Omental fat pad (tissue), 4 donors: ENCODE data around the gene SMPD3. TPM values are rescaled to one million over a fixed set of nuclear protein-coding genes. Genes with fewer than 3 reads are reported as not detected.

Experiments
- ATAC-seq: fragments of 150-250 bp; one replicate; pipeline ENCODE4 v1.9.1; 2016; ENCODE audit warnings: mild to moderate bottlenecking, moderate library complexity; ENCODE audit not compliant: low FRiP score
- DNase-seq: peaks from one replicate; pipeline ENCODE4 v3.0.0-alpha.2; 2019; ENCODE audit warnings: low spot score
- total RNA-seq, 4 donors: library from RNA; depleted of rRNA; stranded (reverse); fragments of >200 nt; gene quantifications; one replicate each; pipeline ENCODE4 v1.1.0, GENCODE V29; 2016
- TF ChIP-seq, protein P1 (sequence below), 3 donors: fragments of 450-650 bp; IDR thresholded peaks; one replicate each; pipeline ENCODE4 v1.5.1; 2016 to 2017; ENCODE audit warnings: antibody characterized with exemption in 3 of 3, mild to moderate bottlenecking in 3 of 3, moderate library complexity in 2 of 3

SMPD3 gene
- total RNA-seq, 4 donors from 2014 or later, result 0.63 to 44.8 (median 8.1) TPM

DNA sequence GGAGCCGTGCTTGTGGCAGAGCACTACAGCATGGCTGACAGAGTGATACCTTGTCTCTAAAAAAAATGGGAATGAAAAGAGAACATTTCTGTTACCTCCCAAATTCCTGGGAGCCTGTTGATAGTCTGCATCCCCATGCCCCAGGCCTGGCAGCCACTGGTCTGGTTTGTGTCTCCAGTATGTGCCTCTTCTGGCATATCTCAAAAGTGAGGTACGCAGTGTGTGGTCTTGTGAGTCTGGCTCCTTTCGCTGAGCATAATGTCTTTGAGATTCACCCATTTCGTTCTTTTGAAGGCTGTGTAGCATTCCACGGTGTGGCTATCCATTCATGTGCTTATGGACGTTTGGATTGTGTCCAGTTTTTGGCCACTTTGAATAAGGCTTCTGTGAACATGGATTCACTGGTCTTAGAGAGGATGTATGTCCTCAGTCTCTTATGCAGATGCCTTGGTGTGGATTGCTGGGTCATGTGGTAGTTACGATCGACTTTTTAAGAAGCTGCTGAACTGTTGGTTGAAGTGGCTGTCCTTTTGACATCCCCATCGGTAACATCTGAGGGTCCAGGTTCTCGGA, 98.4 kb downstream of the SMPD3 start:
- ATAC-seq (no peak), DNase-seq (no peak)
- TF ChIP-seq, protein P1, sequence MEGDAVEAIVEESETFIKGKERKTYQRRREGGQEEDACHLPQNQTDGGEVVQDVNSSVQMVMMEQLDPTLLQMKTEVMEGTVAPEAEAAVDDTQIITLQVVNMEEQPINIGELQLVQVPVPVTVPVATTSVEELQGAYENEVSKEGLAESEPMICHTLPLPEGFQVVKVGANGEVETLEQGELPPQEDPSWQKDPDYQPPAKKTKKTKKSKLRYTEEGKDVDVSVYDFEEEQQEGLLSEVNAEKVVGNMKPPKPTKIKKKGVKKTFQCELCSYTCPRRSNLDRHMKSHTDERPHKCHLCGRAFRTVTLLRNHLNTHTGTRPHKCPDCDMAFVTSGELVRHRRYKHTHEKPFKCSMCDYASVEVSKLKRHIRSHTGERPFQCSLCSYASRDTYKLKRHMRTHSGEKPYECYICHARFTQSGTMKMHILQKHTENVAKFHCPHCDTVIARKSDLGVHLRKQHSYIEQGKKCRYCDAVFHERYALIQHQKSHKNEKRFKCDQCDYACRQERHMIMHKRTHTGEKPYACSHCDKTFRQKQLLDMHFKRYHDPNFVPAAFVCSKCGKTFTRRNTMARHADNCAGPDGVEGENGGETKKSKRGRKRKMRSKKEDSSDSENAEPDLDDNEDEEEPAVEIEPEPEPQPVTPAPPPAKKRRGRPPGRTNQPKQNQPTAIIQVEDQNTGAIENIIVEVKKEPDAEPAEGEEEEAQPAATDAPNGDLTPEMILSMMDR (IDR thresholded peaks at IDR 0.05), result no peak

DNA sequence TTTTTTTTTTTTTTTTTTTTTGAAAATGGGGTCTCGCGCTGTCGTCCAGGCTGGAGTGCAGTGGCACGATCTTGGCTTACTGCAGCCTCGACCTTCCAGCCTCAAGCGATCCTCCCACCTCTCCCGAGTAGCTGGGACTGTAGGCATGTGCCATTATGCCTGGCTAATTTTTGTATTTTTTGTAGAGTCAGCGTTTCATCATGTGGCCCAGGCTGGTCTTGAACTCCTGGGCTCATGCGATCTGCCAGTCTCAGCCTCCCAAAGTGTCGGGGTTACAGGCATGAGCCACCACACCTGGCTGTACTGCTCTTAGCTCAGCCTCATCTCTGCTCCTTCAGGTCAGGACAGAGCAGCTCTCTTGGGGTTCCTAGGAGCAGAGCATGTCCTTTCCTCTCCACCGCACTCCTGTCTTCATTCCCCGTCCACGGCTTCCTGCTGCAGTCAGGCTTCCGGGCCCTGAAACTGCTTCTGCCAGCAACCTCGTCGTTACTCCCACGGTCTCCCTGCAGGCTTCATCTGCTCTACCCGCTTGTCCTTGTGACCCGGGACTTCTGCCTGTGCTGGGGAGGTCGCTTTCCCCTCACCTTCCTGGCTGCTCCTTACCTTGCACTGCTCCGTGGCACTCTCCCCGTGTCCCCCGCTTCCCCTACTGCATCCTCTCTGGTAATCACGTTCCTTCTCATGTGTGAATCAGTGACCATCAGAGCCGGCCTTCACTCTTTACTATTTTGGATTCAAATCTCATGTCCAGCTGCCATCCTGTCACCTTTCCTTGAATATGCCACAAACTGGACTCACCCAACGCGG, 99.5 kb downstream of the SMPD3 start:
- no peak for ATAC-seq
- TF ChIP-seq, protein P1 (IDR thresholded peaks at IDR 0.05), result no peak
- no peak for DNase-seq

DNA sequence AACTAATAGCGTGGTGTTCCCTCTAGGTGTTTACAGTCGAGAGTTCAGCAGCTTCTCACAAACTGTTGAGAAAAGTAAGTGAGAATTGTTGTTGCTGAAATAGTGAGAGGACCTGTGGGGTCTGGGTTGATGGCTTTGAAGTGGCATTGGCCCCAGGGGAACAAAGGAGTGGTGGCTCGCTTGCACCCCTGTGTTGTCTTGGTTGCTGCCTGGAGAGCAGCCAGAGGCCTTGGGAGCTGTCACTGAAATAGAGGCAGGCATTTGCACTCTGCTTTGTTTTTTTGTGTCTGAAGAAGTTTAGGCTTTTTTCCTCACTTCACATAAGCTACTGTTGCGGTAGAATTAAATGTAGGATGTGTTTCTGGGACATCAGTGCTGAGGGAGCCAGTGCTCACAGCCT, 100.7 kb downstream of the SMPD3 start:
- DNase-seq, result no peak
- no peak for ATAC-seq
- TF ChIP-seq, protein P1 (IDR thresholded peaks at IDR 0.05), result no peak

DNA sequence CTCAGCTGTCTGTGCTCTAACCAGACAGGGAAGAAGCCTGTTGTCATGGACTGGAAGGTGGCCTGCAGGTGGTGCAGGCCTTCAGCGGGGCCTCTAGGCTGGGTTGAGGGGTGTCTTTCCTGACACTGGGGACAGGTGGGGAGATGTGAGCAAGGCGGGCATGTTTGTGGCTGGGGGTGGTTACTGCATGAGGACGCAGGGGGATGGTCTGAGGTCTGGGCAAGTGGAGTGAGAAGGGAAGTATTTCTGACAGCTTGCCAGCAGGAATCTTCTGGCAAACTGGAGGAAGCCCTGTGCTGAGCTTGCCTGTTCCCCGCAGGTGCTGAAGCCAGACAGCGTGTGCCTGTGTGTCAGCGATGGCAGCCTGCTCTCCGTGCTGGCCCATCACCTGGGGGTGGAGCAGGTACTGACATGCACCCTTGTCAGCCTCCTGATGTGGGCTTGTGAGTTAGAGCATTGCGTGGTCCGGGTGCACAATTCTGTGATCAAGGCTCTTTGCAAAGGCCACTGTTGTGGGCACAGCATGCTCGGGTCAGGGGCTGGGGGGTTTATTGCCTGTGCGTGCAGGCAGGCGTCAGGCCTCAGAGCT, 101.3 kb downstream of the SMPD3 start:
- DNase-seq (no peak), ATAC-seq (no peak)
- TF ChIP-seq, protein P1 (IDR thresholded peaks at IDR 0.05), result no peak

DNA sequence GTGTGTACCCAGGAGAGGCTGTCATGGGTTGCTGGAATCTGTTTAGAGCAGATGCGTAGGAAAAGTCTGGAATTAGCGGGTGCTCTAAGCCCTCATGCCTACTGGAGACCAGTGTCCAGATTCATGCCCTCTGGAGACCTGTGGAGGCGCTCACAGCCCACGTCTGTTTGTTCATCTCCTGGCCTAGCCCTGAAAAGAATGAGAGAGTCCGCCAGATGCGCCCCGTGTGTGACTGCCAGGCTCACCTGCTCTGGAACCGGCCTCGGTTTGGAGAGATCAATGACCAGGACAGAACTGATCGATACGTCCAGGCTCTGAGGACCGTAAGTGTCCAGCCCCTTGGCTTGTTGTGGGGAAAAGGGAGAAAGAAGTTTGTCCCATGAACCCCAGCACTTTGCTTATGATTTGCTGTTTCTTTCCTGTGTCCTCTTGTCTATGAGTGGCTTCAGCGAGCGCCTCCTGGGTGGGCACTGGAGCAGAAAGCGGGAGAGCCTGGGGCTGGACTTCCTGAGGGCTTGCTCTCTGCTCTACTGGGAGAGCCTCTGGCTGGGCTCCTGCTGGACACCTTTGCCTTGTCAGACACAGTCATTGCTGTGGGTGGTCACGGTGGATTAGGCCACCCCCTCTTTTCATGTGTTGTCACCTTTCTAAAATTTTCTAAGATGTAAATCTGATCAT, 102.2 kb downstream of the SMPD3 start:
- ATAC-seq, result no peak
- no peak for DNase-seq

DNA sequence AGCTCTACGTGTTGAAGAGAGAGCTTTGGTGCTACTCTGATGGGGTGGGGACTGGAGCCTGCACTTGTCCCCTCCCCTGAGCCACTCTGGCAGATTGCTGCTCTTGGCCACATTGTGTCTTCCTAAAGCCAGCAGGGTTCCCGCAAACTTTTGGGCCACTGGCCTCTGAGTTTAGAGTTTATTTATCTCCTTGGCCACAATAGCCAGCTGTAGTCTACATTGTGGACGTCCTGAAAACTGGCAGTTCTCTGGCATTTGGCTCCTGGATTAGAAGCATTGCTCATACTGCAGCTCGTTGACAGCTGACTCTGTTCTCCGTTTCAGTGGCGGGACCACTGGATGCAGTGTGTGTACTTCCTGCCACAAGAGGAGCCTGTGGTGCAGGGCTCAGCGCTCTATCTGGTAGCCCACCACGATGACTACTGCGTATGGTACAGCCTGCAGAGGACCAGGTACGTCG, 102.9 kb downstream of the SMPD3 start:
- ATAC-seq (no peak), DNase-seq (no peak)
- TF ChIP-seq, protein P1 (IDR thresholded peaks at IDR 0.05), result no peak

More for the DNA sequence above, 102.2 kb downstream of the SMPD3 start:
- TF ChIP-seq, protein P1 (IDR thresholded peaks at IDR 0.05), result no peak
